Activated CD4-positive, alpha-beta T cell treated with anti-CD3 and anti-CD28 coated beads, Interleukin-2, amount 50 U/mL, for 1 hour (primary cell): Measurements from ENCODE around the gene LRRK1.

ENCODE experiments used
- DNase-seq: peaks from one replicate; pipeline ENCODE4 v3.0.0-alpha.2; 2020

LRRK1 gene

GRCh38 chr15:100940767-100941379 lies 21.7 kb downstream of the LRRK1 start:
- DNase-seq, result no peak

- no peak for DNase-seq
Observed at GRCh38 chr15:100941536-100941935, 22.4 kb downstream of the LRRK1 start.

GRCh38 chr15:100942656-100943425 lies 23.7 kb downstream of the LRRK1 start:
- no peak for DNase-seq

GRCh38 chr15:100944244-100944895 lies 25.2 kb downstream of the LRRK1 start:
- DNase-seq, result no peak

- DNase-seq, result no peak
Observed at GRCh38 chr15:100944986-100945385, 25.8 kb downstream of the LRRK1 start.

- no peak for DNase-seq
Observed at GRCh38 chr15:100947760-100948429, 28.7 kb downstream of the LRRK1 start.

GRCh38 chr15:100948430-100948762 lies 29.2 kb downstream of the LRRK1 start:
- no peak for DNase-seq

GRCh38 chr15:100949691-100950090 lies 30.5 kb downstream of the LRRK1 start:
- no peak for DNase-seq

- no peak for DNase-seq
Observed at GRCh38 chr15:100951965-100952364, 32.8 kb downstream of the LRRK1 start.

GRCh38 chr15:100952566-100952965 lies 33.4 kb downstream of the LRRK1 start:
- DNase-seq, result no peak

GRCh38 chr15:100958326-100959065 lies 39.3 kb downstream of the LRRK1 start:
- no peak for DNase-seq

- no peak for DNase-seq
Observed at GRCh38 chr15:100959066-100960050, 40.2 kb downstream of the LRRK1 start.

- DNase-seq, result no peak
Observed at GRCh38 chr15:100966997-100967396, 47.8 kb downstream of the LRRK1 start.

GRCh38 chr15:100968050-100968966 lies 49.2 kb downstream of the LRRK1 start:
- no peak for DNase-seq

GRCh38 chr15:100972975-100973350 lies 53.8 kb downstream of the LRRK1 start:
- no peak for DNase-seq

GRCh38 chr15:100973351-100974111 lies 54.4 kb downstream of the LRRK1 start:
- no peak for DNase-seq

- no peak for DNase-seq
Observed at GRCh38 chr15:100975043-100975442, 55.9 kb downstream of the LRRK1 start.

GRCh38 chr15:100980410-100981046 lies 61.4 kb downstream of the LRRK1 start:
- DNase-seq, result no peak

- DNase-seq, result no peak
Observed at GRCh38 chr15:100981086-100981485, 61.9 kb downstream of the LRRK1 start.
